Loucy (cell line): ENCODE results near the gene CRADD.

ENCODE experiments used
- H2AFZ ChIP-seq: fragments of 200-600 bp; sonication (generic); 2 replicates; pipeline ENCODE4 v1.6.0; 2016; ENCODE audit warnings: antibody characterized with exemption, mild to moderate bottlenecking, low read length, moderate library complexity
- H3F3A ChIP-seq: fragments of 200-600 bp; 2 replicates; pipeline ENCODE4 v1.6.0; 2016; ENCODE audit warnings: antibody characterized with exemption, low read depth, mild to moderate bottlenecking
- H3K27me3 ChIP-seq: fragments of 200-600 bp; sonication (generic); 2 replicates; pipeline ENCODE4 v1.6.1; 2014; ENCODE audit warnings: low read length, mild to moderate bottlenecking; ENCODE audit not compliant: insufficient read depth, poor library complexity, severe bottlenecking
- H3K36me3 ChIP-seq: fragments of 200-600 bp; sonication (generic); 2 replicates; pipeline ENCODE4 v1.6.1; 2016; ENCODE audit warnings: low read length; ENCODE audit not compliant: insufficient read depth
- H3K4me1 ChIP-seq: fragments of 200-600 bp; sonication (generic); 2 replicates; pipeline ENCODE4 v1.5.1; 2014; ENCODE audit warnings: low read length, mild to moderate bottlenecking; ENCODE audit not compliant: insufficient read depth, poor library complexity, severe bottlenecking
- H3K4me2 ChIP-seq: fragments of 200-600 bp; sonication (generic); 2 replicates; pipeline ENCODE4 v1.6.0; 2014; ENCODE audit warnings: antibody characterized with exemption, low read length, low read depth, mild to moderate bottlenecking; ENCODE audit not compliant: poor library complexity, severe bottlenecking
- H3K4me3 ChIP-seq: fragments of 200-600 bp; sonication (generic); 2 replicates; pipeline ENCODE4 v1.5.1; 2014; ENCODE audit warnings: low read length, mild to moderate bottlenecking, mixed read lengths; ENCODE audit not compliant: poor library complexity, severe bottlenecking
- H3K79me2 ChIP-seq: fragments of 200-600 bp; sonication (generic); 2 replicates; pipeline ENCODE4 v1.6.1; 2014; ENCODE audit warnings: low read length; ENCODE audit not compliant: insufficient read depth
- H3K9ac ChIP-seq: fragments of 200-600 bp; sonication (generic); 2 replicates; pipeline ENCODE4 v1.6.0; 2014; ENCODE audit warnings: mild to moderate bottlenecking, low read depth, low read length, moderate library complexity; ENCODE audit not compliant: poor library complexity, severe bottlenecking
- H3K9me2 ChIP-seq: fragments of 200-600 bp; sonication (generic); replicated peaks from 2 replicates; pipeline ENCODE4 v1.6.1; 2016; ENCODE audit warnings: low read depth, low read length, mixed read lengths
- H3K9me3 ChIP-seq: fragments of 200-600 bp; sonication (generic); 2 replicates; pipeline ENCODE4 v1.6.1; 2014; ENCODE audit warnings: mild to moderate bottlenecking, antibody characterized with exemption, low read length, low read depth; ENCODE audit not compliant: insufficient read depth
- H4K20me1 ChIP-seq: fragments of 200-600 bp; sonication (generic); 2 replicates; pipeline ENCODE4 v1.6.0; 2014; ENCODE audit warnings: antibody characterized with exemption, low read length, mild to moderate bottlenecking; ENCODE audit not compliant: insufficient read depth, poor library complexity, severe bottlenecking
- CTCF ChIP-seq: fragments of 200-600 bp; sonication (generic); conservative IDR thresholded peaks from 2 replicates; pipeline ENCODE4 v1.5.1; 2014; ENCODE audit warnings: mild to moderate bottlenecking, antibody characterized with exemption, low read length
- EZH2phosphoT487 ChIP-seq: fragments of 200-600 bp; IDR thresholded peaks from 2 replicates; pipeline ENCODE4 v1.6.1; 2018; ENCODE audit warnings: antibody characterized with exemption, mild to moderate bottlenecking, moderate library complexity, borderline replicate concordance

Gene CRADD

GRCh38 chr12:93908264-93908663 lies 231.1 kb downstream of the CRADD start:
- H3K36me3 ChIP-seq, result no peaks in the 10 kb centered on the region
- no peak overlapping the region for H2AFZ ChIP-seq
- no peak overlapping the region for H3K4me2 ChIP-seq
- H3K79me2 ChIP-seq, result no peaks in the 10 kb centered on the region
- H3K9me2 ChIP-seq, result no peaks in the 10 kb centered on the region
- H3K9ac ChIP-seq, result no peak overlapping the region
- no peak for TF ChIP-seq CTCF
- TF ChIP-seq EZH2phosphoT487, result no peak
- H3F3A ChIP-seq, result no peaks in the 10 kb centered on the region
- H3K4me1 ChIP-seq, result peaks cover 5% of the 10 kb centered on the region
- no peaks in the 10 kb centered on the region for H3K9me3 ChIP-seq
- no peaks in the 10 kb centered on the region for H3K27me3 ChIP-seq
- H3K4me3 ChIP-seq, result no peak overlapping the region
- H4K20me1 ChIP-seq, result no peaks in the 10 kb centered on the region

GRCh38 chr12:93908846-93909567 lies 231.8 kb downstream of the CRADD start:
- Histone ChIP-seq H2AFZ (no peak overlapping the region), H3K79me2 (no peaks in the 10 kb centered on the region), H3K4me3 (no peak overlapping the region), H3F3A (no peaks in the 10 kb centered on the region), H4K20me1 (no peaks in the 10 kb centered on the region), H3K9me2 (no peaks in the 10 kb centered on the region), H3K36me3 (no peaks in the 10 kb centered on the region), H3K9me3 (no peaks in the 10 kb centered on the region), H3K27me3 (no peaks in the 10 kb centered on the region), H3K4me2 (no peak overlapping the region), H3K4me1 (no peaks in the 10 kb centered on the region), H3K9ac (no peak overlapping the region)
- no peak for TF ChIP-seq EZH2phosphoT487
- no peak for TF ChIP-seq CTCF

- H3K36me3 ChIP-seq, result no peaks in the 10 kb centered on the region
- TF ChIP-seq CTCF (no peak), EZH2phosphoT487 (no peak)
These were observed 234.2 kb downstream of the CRADD start for GRCh38 chr12:93911396-93911795.

More at GRCh38 chr12:93911396-93911795, 234.2 kb downstream of the CRADD start:
- H3K4me1 ChIP-seq, result no peaks in the 10 kb centered on the region
- H4K20me1 ChIP-seq, result no peaks in the 10 kb centered on the region
- no peaks in the 10 kb centered on the region for H3K79me2 ChIP-seq
- no peaks in the 10 kb centered on the region for H3K9me2 ChIP-seq
- no peaks in the 10 kb centered on the region for H3K9me3 ChIP-seq
- H2AFZ ChIP-seq, result no peak overlapping the region
- H3K4me3 ChIP-seq, result no peak overlapping the region
- no peak overlapping the region for H3K9ac ChIP-seq
- no peak overlapping the region for H3K4me2 ChIP-seq
- no peaks in the 10 kb centered on the region for H3K27me3 ChIP-seq
- H3F3A ChIP-seq, result no peaks in the 10 kb centered on the region
